Duodenal mucosa (tissue), 2 donors: ENCODE results near the gene SLC23A1.
"Not testable (repeated sequence)": the region's sequence is repeated elsewhere in the genome, so short reads cannot be mapped to it uniquely, and the experiment has no call there.

Experiments used
- H3K27ac ChIP-seq: one replicate; pipeline ENCODE4 v1.7.0; 2013; ENCODE audit warnings: low read depth, low read length
- H3K27me3 ChIP-seq, 2 donors: one replicate each; pipeline ENCODE4 v1.7.0; 2013; ENCODE audit warnings: low read length in 2 of 2, control low read depth in 1 of 2; ENCODE audit not compliant: insufficient read depth in 2 of 2, control insufficient read depth in 1 of 2
- H3K36me3 ChIP-seq, 2 donors: one replicate each; pipeline ENCODE4 v1.7.0; 2013; ENCODE audit warnings: low read length in 2 of 2, control low read depth in 1 of 2; ENCODE audit not compliant: insufficient read depth in 2 of 2, control insufficient read depth in 1 of 2
- H3K4me1 ChIP-seq, 2 donors: one replicate each; pipeline ENCODE4 v1.7.0; 2013; ENCODE audit warnings: low read length in 2 of 2, control low read depth in 1 of 2; ENCODE audit not compliant: insufficient read depth in 2 of 2, control insufficient read depth in 1 of 2
- H3K4me3 ChIP-seq, 2 donors: one replicate each; pipeline ENCODE4 v1.7.0; 2013; ENCODE audit warnings: low read length in 2 of 2, low read depth in 1 of 2
- H3K9ac ChIP-seq, 2 donors: one replicate each; pipeline ENCODE4 v1.7.0; 2013; ENCODE audit warnings: low read length in 2 of 2, low read depth in 1 of 2
- H3K9me3 ChIP-seq, 2 donors: one replicate each; pipeline ENCODE4 v1.7.0; 2013; ENCODE audit warnings: low read length in 2 of 2, control low read depth in 1 of 2; ENCODE audit not compliant: control insufficient read depth in 1 of 2

Gene SLC23A1

DNA sequence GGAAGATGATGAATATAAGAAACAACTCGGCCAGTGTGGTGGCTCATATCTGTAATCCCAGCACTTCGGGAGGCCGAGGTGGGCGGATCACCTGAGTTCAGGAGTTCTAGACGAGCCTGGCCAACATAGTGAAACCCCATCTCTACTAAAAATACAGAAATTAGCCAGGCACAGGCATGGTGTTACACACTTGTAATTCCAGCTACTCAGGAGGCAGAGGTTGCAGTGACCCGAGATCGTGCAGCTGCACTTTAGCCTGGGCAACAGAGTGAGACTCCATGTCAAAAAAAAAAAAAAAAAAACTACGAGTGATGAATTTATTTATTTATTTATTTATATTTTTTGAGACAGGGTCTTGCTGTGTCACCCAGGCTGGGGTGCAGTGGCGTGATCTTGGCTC, 35.2 kb downstream of the SLC23A1 start:
- H3K4me1 ChIP-seq, result peaks cover 6 to 18% of the 10 kb centered on the region in 2 donors
- H3K27ac ChIP-seq, H3K9ac ChIP-seq, H3K9me3 ChIP-seq, H3K4me3 ChIP-seq, H3K36me3 ChIP-seq, H3K27me3 ChIP-seq: not testable (repeated sequence)

- H3K27me3 ChIP-seq, H3K36me3 ChIP-seq, H3K4me3 ChIP-seq, H3K9ac ChIP-seq, H3K9me3 ChIP-seq, H3K27ac ChIP-seq: not testable (repeated sequence)
- peaks cover 17 to 27% of the 10 kb centered on the region in 2 donors for H3K4me1 ChIP-seq
Measured at GRCh38 chr5:139345442-139345841, 37.7 kb downstream of the SLC23A1 start.

DNA sequence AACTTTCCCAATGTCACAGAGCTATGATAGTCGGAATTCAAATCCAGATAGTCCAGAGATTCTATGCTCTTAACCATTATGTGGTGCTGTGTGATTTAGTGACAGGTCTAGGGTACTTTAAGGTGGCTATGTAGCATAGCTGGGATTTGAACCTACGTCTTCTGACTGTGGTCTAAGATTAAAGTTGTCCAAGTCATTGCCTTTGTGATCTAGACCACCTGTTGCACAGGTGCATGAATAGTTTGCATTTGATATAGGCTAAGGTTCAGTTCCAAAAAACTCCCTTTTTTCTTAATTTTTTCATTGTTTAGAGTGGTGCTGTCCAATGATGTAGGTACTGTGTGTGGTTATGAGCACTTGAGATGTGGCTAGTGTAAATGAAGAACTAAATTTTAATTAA, 38.9 kb downstream of the SLC23A1 start:
- no peak overlapping the region for H3K9ac ChIP-seq
- H3K27me3 ChIP-seq, result no peaks in the 10 kb centered on the region
- H3K27ac ChIP-seq, result no peak overlapping the region
- H3K36me3 ChIP-seq, result no peaks in the 10 kb centered on the region
- H3K4me3 ChIP-seq, result no peak overlapping the region
- H3K9me3 ChIP-seq, result no peaks in the 10 kb centered on the region
- peaks cover 17 to 27% of the 10 kb centered on the region in 2 donors for H3K4me1 ChIP-seq

DNA sequence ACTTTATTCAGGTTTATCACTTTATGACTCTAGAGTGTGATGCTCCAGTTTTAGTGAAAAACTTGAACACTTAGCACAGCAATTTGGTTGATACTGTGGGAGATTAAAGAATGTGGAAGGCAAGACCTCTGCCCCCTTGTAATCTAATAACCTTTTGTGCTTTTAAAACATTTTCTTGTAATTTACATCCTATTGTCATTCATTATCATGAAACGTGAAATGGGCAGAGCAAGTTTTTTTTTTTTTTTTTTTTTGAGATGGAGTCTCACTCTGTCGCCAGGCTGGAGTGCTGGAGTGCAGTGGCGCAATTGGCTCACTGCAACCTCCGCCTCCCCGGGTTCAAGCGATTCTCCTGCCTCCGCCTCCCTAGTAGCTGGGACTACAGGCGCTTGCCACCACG, 39.6 kb downstream of the SLC23A1 start:
- Histone ChIP-seq H3K4me1 (peaks cover 17 to 27% of the 10 kb centered on the region in 2 donors), H3K27ac (no peak overlapping the region)

DNA sequence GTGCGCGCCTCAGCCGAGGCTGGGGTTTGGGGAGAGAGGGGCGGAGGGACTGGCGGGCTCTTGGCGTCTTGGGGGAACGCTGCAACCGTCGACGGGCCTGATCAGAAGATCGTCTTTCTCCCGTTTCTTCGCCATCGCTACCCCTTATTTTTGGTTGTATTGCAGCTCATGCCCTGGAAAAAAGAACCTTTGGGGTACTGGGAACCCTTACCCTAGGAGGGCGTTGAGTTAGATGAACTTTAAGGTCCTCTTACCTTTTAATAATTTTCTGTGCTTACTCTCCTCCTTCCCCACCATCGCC, 40.7 kb downstream of the SLC23A1 start:
- Histone ChIP-seq H3K27ac (no peak overlapping the region), H3K27me3 (no peaks in the 10 kb centered on the region), H3K36me3 (no peaks in the 10 kb centered on the region), H3K4me1 (peaks cover 17 to 27% of the 10 kb centered on the region in 2 donors), H3K9ac (peak overlapping the region; percentile 96 to 98), H3K4me3 (peak overlapping the region; percentile 90 to 96), H3K9me3 (no peaks in the 10 kb centered on the region)

More for the DNA sequence above, 39.6 kb downstream of the SLC23A1 start:
- Histone ChIP-seq H3K9ac (peak overlapping the region in 1 of 2 donors; percentile 98), H3K27me3 (no peaks in the 10 kb centered on the region), H3K9me3 (no peaks in the 10 kb centered on the region), H3K36me3 (no peaks in the 10 kb centered on the region), H3K4me3 (peak overlapping the region; percentile 90 to 96)

DNA sequence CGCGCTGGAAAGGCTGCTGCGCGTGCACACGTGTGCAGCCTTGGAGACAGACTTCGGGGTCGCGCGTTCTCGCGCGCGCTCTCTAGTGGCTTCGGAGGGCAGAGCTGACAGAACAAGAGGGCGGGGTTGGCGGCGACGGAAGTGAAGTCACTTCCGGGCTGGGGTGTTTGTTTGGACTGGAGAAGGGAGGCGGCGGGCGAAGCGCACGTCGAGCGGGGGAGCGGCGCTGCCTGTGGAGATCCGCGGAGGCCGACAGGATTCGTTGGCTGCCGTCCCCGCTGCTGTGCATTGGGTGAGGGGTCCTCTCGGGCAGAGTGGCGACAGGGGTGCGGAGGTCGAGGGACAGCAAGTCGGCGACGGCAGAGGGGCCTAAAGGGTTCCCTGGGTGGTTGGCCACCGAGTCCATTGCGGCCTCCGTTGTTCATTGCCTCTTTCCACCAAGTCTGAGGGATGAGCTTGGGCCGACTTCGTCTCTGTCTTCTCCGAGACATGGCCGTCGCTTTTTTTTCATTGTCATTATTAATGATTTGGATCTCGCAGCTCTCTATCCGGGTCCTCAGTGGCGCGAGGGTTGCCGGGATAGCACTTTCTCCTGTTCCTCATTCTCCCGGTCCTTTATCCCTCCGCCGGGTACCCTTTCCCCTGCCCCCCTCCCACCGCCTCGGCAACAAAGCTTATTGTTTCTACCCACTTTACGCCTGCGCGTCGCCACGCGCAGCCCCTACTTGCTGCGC, 41.2 kb downstream of the SLC23A1 start, which contains the start of gene PAIP2:
Gene PAIP2, plus strand, starts transcription at position 166 of the 734 bp plus-strand sequence. CDS start 21,931 bp downstream, outside the sequence.
- H3K4me1 ChIP-seq, result peaks cover 17 to 27% of the 10 kb centered on the region in 2 donors
- H3K9me3 ChIP-seq, result no peaks in the 10 kb centered on the region
- no peaks in the 10 kb centered on the region for H3K27me3 ChIP-seq
- H3K36me3 ChIP-seq, result no peaks in the 10 kb centered on the region
- peak within 1 kb of the TSS; percentile 96 to 98 for H3K9ac ChIP-seq
- peak within 1 kb of the TSS; percentile 90 to 96 for H3K4me3 ChIP-seq
- H3K27ac ChIP-seq, result peak within 1 kb of the TSS; percentile 99

GRCh38 chr5:139341187-139341688, 41.9 kb downstream of the SLC23A1 start:
- peak overlapping the region; percentile 90 to 96 for H3K4me3 ChIP-seq
- no peaks in the 10 kb centered on the region for H3K9me3 ChIP-seq
- H3K4me1 ChIP-seq, result peaks cover 17 to 27% of the 10 kb centered on the region in 2 donors
- H3K27me3 ChIP-seq, result no peaks in the 10 kb centered on the region
- peak overlapping the region; percentile 75 to 98 for H3K9ac ChIP-seq
- no peaks in the 10 kb centered on the region for H3K36me3 ChIP-seq
- no peak overlapping the region for H3K27ac ChIP-seq

DNA sequence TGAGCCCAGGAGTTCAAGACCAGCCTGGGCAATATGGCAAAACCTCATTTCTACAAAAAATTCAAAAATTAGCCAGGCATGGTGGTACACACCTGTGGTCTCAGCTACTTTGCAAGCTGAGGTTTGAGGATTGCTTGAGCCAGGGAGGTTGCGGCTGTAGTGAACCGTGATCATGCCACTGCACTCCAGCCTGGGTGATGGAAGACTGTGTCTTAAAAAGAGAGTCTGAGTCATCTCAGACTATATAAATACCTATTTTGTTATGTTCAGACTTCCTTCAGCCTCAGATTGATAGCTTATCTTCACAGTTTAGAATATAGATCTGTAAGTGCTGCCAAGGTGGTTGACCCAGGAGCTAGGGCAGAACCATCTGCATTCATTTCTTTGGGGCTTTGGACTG, 43.0 kb downstream of the SLC23A1 start:
- Histone ChIP-seq H3K4me1 (peaks cover 17 to 27% of the 10 kb centered on the region in 2 donors), H3K27me3 (no peaks in the 10 kb centered on the region)

DNA sequence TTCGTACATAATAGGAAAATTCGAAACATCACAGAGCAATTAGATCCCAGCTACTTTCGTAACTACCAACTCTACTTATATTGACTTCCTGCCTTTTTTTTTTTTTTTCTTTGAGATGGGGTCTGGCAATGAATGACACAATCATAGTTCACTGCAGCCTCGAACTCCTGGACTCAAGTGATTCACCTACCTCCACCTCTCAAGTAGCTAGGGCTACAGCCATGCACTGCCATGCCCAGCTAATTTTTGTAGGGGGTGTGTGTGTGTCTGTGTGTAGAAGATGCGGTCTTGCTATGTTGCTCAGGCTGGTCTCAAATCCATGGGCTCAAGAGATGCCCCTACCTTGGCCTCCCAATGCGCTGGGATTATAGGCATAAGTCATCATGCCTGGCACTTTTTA, 47.3 kb downstream of the SLC23A1 start:
- Histone ChIP-seq H3K36me3 (peaks cover 15 to 22% of the 10 kb centered on the region in 2 donors), H3K9me3 (no peaks in the 10 kb centered on the region), H3K4me1 (peaks cover 0 to 2% of the 10 kb centered on the region in 2 donors), H3K4me3 (no peak overlapping the region), H3K27ac (no peak overlapping the region), H3K9ac (no peak overlapping the region), H3K27me3 (no peaks in the 10 kb centered on the region)

More for the DNA sequence above, 43.0 kb downstream of the SLC23A1 start:
- Histone ChIP-seq H3K9me3 (no peaks in the 10 kb centered on the region), H3K27ac (no peak overlapping the region), H3K36me3 (no peaks in the 10 kb centered on the region), H3K4me3 (no peak overlapping the region), H3K9ac (no peak overlapping the region)
